Cardiac fibroblast (primary cell): ENCODE results near the gene OS9.
A peak's percentile ranks its signal among the peaks of the same experiment; 100 is the strongest.

Experiments used
- DNase-seq, 2 donors: peaks; one replicate each; pipeline versions ENCODE4 v3.0.0 to v3.0.0-alpha.2; 2010; ENCODE audit warnings: low read depth in 2 of 2
- H3K4me3 ChIP-seq, 2 donors: replicated peaks in 1 of 2; 1 replicate in 1 of 2; 2 replicates in 1 of 2; pipeline ENCODE4 v1.5.1; 2011; ENCODE audit warnings: low read depth in 2 of 2, low read length in 2 of 2, mild to moderate bottlenecking in 2 of 2, moderate library complexity in 1 of 2
- TF ChIP-seq, protein P1 (sequence below): IDR thresholded peaks from one replicate; pipeline ENCODE4 v1.5.1; 2011; ENCODE audit warnings: low read depth, mild to moderate bottlenecking, low read length, inconsistent platforms

OS9 gene

DNA sequence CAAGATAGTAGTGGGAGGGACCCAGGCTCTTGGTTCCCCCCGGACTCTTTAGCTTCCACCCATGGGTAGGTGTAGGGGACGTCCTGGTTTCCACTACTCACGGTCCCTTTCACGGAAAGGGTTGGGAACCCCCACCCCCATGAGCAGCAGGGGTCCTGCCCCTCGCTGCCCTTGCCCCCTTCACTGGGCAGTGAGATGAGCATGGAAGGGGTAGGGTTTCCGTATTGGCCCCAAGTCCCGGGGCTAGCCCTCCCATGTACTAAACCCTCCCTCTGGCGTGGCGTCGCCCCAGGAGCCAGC is 31.9 kb downstream of the OS9 start:
- DNase-seq: no peak
- H3K4me3 ChIP-seq: peak overlapping the region; percentile 80 to 87
- TF ChIP-seq, protein P1, sequence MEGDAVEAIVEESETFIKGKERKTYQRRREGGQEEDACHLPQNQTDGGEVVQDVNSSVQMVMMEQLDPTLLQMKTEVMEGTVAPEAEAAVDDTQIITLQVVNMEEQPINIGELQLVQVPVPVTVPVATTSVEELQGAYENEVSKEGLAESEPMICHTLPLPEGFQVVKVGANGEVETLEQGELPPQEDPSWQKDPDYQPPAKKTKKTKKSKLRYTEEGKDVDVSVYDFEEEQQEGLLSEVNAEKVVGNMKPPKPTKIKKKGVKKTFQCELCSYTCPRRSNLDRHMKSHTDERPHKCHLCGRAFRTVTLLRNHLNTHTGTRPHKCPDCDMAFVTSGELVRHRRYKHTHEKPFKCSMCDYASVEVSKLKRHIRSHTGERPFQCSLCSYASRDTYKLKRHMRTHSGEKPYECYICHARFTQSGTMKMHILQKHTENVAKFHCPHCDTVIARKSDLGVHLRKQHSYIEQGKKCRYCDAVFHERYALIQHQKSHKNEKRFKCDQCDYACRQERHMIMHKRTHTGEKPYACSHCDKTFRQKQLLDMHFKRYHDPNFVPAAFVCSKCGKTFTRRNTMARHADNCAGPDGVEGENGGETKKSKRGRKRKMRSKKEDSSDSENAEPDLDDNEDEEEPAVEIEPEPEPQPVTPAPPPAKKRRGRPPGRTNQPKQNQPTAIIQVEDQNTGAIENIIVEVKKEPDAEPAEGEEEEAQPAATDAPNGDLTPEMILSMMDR: no peak

DNA sequence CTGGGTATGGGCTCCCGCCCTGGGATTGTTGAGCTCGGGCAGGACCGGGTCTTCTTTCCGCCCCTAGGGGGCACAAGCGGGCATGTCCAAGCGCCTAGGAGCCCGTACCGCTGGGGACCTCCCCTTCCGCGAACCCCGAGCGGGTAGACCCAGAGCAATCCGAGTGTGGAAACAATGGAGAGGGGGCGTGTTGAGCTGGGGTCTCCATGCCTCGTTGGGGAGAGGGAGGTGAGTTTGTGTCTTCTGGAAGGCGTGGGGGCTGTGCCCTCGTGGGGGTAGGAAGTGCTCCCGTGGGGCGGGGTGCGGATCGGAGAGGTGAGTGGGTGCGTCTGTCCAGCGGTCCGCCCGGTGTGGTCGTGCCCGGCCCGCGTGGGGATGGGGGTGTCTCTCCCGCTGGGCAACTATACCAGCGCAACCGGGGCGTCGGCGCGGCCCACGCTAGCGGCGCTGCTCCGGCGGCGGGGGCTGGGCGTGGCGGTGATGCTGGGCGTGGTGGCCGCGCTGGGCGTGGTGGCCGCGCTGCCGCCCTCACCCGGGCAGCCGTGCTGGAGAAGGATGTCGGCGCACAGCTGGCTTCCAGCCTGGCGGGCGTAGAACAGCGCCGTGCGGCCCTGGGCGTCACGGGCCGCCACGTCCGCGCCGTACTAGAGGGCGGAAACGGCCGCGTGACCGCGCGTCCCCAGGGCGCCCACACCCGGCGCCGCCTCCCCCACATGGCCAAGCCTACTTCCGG is 32.4 kb downstream of the OS9 start:
- H3K4me3 ChIP-seq: peak overlapping the region; percentile 80 to 87
- TF ChIP-seq, protein P1: peak; percentile 89
- peak; percentile 83 to 86 for DNase-seq

DNA sequence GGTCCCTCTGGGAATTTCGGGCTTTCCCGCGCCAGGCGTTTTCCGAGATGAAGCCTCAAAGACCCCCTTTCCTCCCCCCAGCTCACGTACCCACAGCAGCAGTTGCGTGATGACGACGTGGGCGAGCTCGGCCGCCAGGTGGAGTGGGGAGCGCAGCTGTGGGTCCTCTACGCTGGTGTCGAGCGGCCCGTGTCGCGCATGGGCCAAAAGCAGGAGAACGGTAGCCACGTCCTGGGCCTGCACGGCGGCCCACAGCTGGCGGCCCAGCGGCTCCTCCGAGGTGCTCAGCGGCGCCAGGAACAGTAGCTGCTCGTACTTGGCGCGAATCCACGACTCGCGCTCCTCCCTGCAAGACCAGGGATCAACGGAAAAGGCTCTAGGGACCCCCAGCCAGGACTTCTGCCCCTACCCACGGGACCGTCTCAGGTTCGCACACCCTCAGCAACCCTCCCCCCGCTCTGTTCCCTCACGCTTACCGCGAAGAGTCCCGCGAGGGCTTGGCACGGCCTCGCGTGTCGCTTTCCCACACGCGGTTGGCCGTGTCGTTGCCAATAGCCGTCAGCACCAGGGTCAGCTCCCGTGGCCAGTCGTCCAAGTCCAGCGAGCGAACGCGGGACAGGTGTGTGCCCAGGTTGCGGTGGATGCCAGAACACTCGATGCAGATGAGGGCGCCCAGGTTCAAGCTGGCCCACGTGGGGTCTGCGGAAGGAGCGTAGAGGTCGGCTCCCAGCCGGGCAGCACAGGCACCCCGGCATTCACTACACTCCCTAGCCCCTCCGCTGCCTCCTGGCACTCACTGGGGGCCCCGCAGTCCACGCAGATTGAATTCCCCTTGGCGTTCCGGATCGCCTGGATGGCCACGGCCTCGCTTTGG is 33.2 kb downstream of the OS9 start:
- H3K4me3 ChIP-seq: peak overlapping the region; percentile 80 to 87
- peak in 1 of 2 donors; percentile 52 for DNase-seq
- TF ChIP-seq, protein P1: peak; percentile 42

DNA sequence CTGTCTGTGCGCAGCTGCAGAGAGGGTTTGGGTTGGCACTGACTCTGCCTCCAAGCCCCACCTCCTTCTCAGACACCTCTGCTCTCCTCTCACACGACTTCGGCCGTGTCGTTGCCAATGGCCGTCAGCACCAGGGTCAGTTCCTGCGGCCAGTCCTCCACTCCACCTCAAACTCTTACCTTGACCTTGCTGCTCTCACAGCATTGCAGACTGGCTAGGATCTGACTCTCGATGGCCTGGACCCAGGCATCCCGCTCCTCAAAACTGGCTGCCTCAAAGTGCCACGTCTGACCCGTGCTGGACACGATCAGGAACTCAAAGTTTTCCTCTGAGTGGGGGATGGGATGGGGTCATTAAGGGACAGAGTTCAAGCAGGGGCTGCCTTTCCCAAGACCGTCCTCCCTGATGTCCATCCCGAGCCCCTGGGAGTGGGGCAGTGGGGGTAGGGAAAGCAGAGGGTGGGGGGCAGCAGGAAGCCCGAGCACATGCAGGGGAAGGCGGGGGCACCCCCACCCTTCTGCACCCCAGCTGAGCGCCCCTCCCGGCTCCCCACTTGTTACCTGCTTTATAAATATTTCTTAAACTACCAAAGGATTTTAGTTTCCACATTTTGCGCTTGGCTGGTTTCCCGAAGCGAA is 33.9 kb downstream of the OS9 start:
- no peak for DNase-seq
- H3K4me3 ChIP-seq: no peak overlapping the region
- TF ChIP-seq, protein P1: no peak

DNA sequence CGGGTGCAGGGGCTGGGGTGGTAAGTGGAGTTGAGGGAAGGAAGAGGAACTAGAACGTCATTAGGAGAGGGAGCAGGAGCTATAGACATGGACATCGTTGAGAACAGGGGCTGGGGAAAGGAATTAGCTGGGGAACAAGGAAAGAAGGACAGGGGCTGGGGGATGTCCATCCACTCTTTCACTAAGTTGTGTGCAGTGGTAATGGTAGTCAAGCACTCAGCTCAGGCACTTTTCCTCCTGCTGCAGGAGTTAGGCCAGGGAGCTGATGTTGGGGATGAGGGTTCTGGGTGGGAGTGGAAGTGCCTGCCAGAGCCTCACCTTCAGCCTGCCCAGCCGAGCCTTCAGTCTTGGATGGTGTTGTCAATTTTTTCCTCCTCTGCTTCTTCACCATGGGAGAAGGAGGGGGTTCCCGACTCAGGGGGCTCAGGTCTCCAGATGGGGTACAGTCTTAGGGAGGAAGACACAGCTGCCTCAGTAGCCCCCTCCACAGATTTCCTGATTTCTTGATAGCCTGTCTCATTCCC is 35.5 kb downstream of the OS9 start:
- TF ChIP-seq, protein P1: no peak
- no peak for DNase-seq
- H3K4me3 ChIP-seq: no peak overlapping the region

DNA sequence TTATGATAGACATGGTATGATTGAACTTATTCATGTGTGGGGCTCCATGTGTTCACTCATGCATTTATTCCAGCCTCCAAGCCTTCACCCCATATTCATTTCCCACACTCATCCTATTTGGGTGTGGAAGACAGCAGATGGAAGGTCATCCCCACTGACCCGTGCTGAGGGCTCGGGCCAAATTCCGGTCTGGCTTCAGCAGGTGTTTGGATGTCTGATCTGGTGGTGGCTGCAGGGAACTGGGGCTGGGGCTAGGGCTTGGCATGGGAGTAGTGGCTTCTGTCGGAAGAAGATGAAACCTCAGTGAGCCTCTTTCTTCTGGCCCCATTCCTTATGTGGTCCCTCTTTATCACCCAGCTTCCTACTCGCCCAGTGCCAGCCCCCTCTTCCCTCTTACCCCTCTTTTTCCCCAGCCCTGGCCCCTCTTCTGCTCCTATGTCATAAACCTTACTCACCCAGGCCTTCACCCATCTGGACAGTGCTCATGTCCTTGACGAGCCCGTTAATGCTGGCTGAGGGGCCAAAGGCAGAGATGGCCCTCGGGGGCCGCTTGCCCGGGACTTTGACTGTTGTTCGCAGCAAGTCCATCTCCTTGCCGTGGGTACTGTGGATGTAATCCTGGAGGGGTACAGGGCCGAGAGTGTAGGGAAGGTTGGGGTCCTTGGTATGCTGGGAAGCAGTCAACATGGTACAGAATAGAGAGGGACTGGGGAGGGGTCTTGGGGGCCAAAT is 36.6 kb downstream of the OS9 start:
- no peak for DNase-seq
- no peak overlapping the region for H3K4me3 ChIP-seq
- TF ChIP-seq, protein P1: no peak
